Panc1 (cell line): ENCODE data around the gene DDA1. TPM values are rescaled to one million over a fixed set of nuclear protein-coding genes. Genes with fewer than 3 reads are reported as not detected.

Experiments used
- ATAC-seq: fragments of 200-7000 bp; cut with Tn5 transposase; 2 replicates; pipeline ENCODE4 v1.9.1; 2020; ENCODE audit warnings: mild to moderate bottlenecking, moderate library complexity
- BruUV-seq: library from RNA; stranded (reverse); fragments of 400-500 nt; replicated peaks from 2 replicates; lab custom pipeline; 2021; lab: Mats Ljungman, UMichigan
- CTCF ChIA-PET: fragments of 300-600 bp; sonication (Branson Sonifier 250); formaldehyde crosslinking; loops from one replicate; lab custom pipeline; 2022; ENCODE audit warnings: antibody characterized with exemption; lab: Charles Lee
- POLR2A ChIA-PET: fragments of 300-600 bp; sonication (Branson Sonifier 250); formaldehyde crosslinking; loops from one replicate; lab custom pipeline; 2022; ENCODE audit warnings: antibody characterized with exemption; lab: Charles Lee
- DNase-seq: peaks from one replicate; pipeline ENCODE4 v3.0.0-alpha.2; 2010; ENCODE audit warnings: low read depth, low spot score
- H3K27ac ChIP-seq: 2 replicates; pipeline ENCODE4 v1.5.1; 2011; ENCODE audit warnings: mild to moderate bottlenecking, low read length, inconsistent platforms
- H3K27me3 ChIP-seq: fragments of 200-500 bp; sonication (Bioruptor generic); 2 replicates; pipeline ENCODE4 v1.6.0; 2014; ENCODE audit warnings: low read length, inconsistent platforms; ENCODE audit not compliant: control insufficient read depth, insufficient read depth
- H3K36me3 ChIP-seq: fragments of 200-500 bp; sonication (Bioruptor generic); 2 replicates; pipeline ENCODE4 v1.5.1; 2014; ENCODE audit warnings: inconsistent platforms, mild to moderate bottlenecking, low read length, moderate library complexity; ENCODE audit not compliant: control insufficient read depth, insufficient read depth
- H3K4me1 ChIP-seq: 2 replicates; pipeline ENCODE4 v1.5.1; 2011; ENCODE audit warnings: inconsistent platforms, mild to moderate bottlenecking, low read length, moderate library complexity; ENCODE audit not compliant: control insufficient read depth, insufficient read depth
- H3K4me3 ChIP-seq, 2 experiments: 2 replicates each; pipeline ENCODE4 v1.5.1; 2011 to 2012; ENCODE audit warnings: low read depth in 2 of 2, low read length in 2 of 2, mild to moderate bottlenecking in 2 of 2, inconsistent platforms in 1 of 2, moderate library complexity in 1 of 2
- H3K9me3 ChIP-seq: fragments of 200-500 bp; sonication (Bioruptor generic); 2 replicates; pipeline ENCODE4 v1.5.1; 2014; ENCODE audit warnings: low read depth, mild to moderate bottlenecking, inconsistent platforms, low read length, moderate library complexity; ENCODE audit not compliant: control insufficient read depth, insufficient read depth
- CTCF ChIP-seq: fragments of 450-650 bp; IDR thresholded peaks from 2 replicates; pipeline ENCODE4 v1.5.1; 2017; ENCODE audit warnings: mild to moderate bottlenecking
- POLR2AphosphoS5 ChIP-seq: IDR thresholded peaks from 2 replicates; pipeline ENCODE4 v1.6.1; 2012; ENCODE audit warnings: mild to moderate bottlenecking, low read depth, low read length, moderate library complexity
- SIN3A ChIP-seq: IDR thresholded peaks from 2 replicates; pipeline ENCODE4 v1.6.1; 2012; ENCODE audit warnings: low read depth, mild to moderate bottlenecking, low read length, moderate library complexity, borderline replicate concordance; ENCODE audit not compliant: insufficient read depth
- TCF7L2 ChIP-seq: IDR thresholded peaks from 2 replicates; pipeline ENCODE4 v1.6.1; 2011; ENCODE audit warnings: mild to moderate bottlenecking, low read depth, low read length, inconsistent platforms
- in situ Hi-C: cut with HindIII; loops from 2 replicates; pipeline ENCODE4 v1.10.0; 2016; ENCODE audit warnings: low sequenced_read_pairs, low pct_unique_long_range_greater_than_20kb
- intact Hi-C: fragments of 100-400 bp; cut with micrococcal nuclease; formaldehyde crosslinking; loops from one replicate; pipeline ENCODE4 v1.10.0; 2022; ENCODE audit not compliant: unreplicated experiment
- total RNA-seq: library from RNA; stranded (reverse); gene quantifications from one replicate; pipeline ENCODE4 v1.2.1, GENCODE V29; 2021; ENCODE audit not compliant: unreplicated experiment
- TF ChIP-seq, protein P1 (sequence below), 2 experiments: IDR thresholded peaks; 2 replicates each; pipeline ENCODE4 v1.6.1; 2011 to 2012; ENCODE audit warnings: low read depth in 2 of 2, control low read depth in 1 of 2, low read length in 1 of 2, mild to moderate bottlenecking in 1 of 2, moderate library complexity in 1 of 2; ENCODE audit not compliant: insufficient read depth in 1 of 2

DDA1 gene
- total RNA-seq, 1 experiment from 2014 or later: 56.0 TPM

DNA sequence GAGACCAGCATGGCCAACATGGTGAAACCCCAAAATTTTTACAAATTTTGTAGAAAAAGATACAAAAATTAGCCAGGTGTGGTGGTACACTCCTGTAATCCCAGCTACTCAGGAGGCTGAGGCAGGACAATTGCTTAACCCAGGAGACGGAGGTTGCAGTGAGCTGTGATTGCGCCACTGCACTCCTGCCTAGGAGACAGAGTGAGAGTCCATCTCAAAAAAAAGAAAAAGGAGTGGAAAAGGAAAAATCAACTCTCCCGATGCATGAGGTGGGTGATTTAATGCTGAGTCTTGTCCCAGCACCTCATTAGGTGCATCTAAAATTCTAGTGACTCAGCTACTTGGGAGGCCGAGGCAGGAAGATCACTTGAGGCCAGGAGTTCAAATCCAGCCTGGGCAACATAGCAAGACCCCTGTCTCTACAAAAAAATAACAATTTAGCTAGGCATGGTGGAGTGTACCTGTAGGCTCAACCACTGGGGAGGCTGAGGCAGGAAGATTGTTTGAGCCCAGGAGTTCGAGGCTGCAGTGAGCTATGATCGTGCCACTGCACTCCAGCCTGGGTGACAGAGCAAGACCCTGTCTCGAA is 47.8 kb downstream of the DDA1 start:
- POLR2A ChIA-PET: no interaction called here

GRCh38 chr19:17357724-17358123 is 48.4 kb downstream of the DDA1 start:
- Histone ChIP-seq H3K4me1 (no peaks in the 10 kb centered on the region), H3K27ac (no peak overlapping the region), H3K36me3 (no peaks in the 10 kb centered on the region), H3K9me3 (no peaks in the 10 kb centered on the region), H3K4me3 (no peak overlapping the region), H3K27me3 (no peaks in the 10 kb centered on the region)
- POLR2A ChIA-PET: no interaction called here
- intact Hi-C loops: no loop called here
- in situ Hi-C loops: no loop called here
- no TSS peak for BruUV-seq
- no peak for TF ChIP-seq POLR2AphosphoS5
- TF ChIP-seq, protein P1, sequence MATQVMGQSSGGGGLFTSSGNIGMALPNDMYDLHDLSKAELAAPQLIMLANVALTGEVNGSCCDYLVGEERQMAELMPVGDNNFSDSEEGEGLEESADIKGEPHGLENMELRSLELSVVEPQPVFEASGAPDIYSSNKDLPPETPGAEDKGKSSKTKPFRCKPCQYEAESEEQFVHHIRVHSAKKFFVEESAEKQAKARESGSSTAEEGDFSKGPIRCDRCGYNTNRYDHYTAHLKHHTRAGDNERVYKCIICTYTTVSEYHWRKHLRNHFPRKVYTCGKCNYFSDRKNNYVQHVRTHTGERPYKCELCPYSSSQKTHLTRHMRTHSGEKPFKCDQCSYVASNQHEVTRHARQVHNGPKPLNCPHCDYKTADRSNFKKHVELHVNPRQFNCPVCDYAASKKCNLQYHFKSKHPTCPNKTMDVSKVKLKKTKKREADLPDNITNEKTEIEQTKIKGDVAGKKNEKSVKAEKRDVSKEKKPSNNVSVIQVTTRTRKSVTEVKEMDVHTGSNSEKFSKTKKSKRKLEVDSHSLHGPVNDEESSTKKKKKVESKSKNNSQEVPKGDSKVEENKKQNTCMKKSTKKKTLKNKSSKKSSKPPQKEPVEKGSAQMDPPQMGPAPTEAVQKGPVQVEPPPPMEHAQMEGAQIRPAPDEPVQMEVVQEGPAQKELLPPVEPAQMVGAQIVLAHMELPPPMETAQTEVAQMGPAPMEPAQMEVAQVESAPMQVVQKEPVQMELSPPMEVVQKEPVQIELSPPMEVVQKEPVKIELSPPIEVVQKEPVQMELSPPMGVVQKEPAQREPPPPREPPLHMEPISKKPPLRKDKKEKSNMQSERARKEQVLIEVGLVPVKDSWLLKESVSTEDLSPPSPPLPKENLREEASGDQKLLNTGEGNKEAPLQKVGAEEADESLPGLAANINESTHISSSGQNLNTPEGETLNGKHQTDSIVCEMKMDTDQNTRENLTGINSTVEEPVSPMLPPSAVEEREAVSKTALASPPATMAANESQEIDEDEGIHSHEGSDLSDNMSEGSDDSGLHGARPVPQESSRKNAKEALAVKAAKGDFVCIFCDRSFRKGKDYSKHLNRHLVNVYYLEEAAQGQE (IDR thresholded peaks at IDR 0.05; ENCODE audit: insufficient read depth in 1 of 2, low read depth in 2 of 2, low read length in 1 of 2): no peak
- TF ChIP-seq CTCF: no peak
- TF ChIP-seq SIN3A: no peak
- no peak for TF ChIP-seq TCF7L2
- DNase-seq (no peak), ATAC-seq (no peak)
- CTCF ChIA-PET: interaction anchor here (0.6 kb wide), 1 partner anchor 25 kb away, joined by 4 read pairs; no protein-coding TSS in a partner anchor

More for the DNA sequence above, 47.8 kb downstream of the DDA1 start:
- no peak overlapping the region for H3K27ac ChIP-seq
- no peak overlapping the region for H3K4me3 ChIP-seq
- in situ Hi-C loops: no loop called here
- CTCF ChIA-PET: no interaction called here
- no peak for ATAC-seq
- H3K9me3 ChIP-seq: no peaks in the 10 kb centered on the region
- no peaks in the 10 kb centered on the region for H3K4me1 ChIP-seq
- H3K27me3 ChIP-seq: no peaks in the 10 kb centered on the region
- intact Hi-C loops: no loop called here
- TF ChIP-seq, protein P1 (IDR thresholded peaks at IDR 0.05; ENCODE audit: insufficient read depth in 1 of 2, low read depth in 2 of 2, low read length in 1 of 2): no peak
- TF ChIP-seq SIN3A (no peak), POLR2AphosphoS5 (no peak), TCF7L2 (no peak), CTCF (no peak)
- DNase-seq: no peak
- BruUV-seq: no TSS peak
- H3K36me3 ChIP-seq: no peaks in the 10 kb centered on the region
